ENCODE data around the gene C11orf58.

Gene C11orf58

DNA sequence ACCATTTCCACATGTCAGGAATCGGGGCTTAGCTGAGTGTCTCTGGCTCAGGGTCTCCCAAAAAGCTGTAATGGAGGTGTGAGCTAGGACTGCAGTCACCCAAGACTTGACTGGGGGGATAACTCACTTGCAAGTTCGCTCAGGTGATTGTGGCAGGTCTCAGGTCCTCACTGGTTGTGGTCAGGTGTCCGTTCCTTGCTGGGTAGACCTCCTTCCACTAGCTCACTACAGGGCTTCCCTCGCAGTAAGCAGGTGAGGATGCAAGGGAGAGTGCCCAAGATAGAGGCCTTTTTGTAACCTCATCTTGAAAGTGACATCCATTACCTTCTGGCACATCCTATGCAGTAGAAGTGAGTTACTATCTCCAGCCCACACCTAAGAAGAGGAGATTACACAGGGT is 29.5 kb downstream of the C11orf58 start:
- DNase-seq (ENCODE audit: low read depth) = no peak

DNA sequence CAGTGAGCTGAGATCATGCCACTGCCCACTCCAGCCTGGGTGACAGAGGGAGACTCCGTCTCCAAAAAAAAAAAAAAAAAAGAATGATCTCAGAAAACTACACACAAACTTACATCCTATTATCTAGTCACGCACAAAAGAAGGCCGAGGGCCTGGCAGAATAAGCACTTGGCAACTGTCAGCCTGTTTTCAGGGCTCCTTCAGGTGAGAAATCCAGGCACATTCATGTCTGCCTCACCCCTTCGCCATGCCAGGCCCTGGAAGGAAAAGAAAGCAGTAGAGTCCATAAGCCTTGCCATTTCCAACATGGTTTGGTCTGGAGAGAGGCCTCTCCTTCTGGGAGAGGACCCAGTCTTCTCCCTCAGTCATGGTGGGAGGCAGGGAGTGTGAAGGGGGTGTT is 30.9 kb downstream of the C11orf58 start:
- DNase-seq (ENCODE audit: low read depth) = no peak

DNA sequence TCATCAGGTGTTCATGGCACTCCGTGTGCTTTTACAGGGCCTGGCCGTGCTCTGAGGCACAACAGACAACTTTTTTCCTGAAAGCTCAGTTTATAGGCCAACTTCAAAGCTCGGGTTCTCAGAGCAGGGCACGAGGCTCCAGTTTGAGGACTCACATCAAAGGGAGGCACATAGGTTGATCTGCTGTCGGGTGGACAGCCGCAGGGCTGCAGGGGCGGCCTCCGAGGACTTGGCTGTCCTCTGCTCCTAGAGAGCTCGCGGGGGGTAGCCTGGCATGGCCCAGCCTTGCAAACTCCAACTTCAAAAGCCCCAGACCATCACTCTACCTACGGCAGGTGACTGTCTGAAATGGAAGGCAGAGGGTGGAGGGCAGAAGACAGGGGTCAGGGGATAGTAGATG is 31.6 kb downstream of the C11orf58 start:
- DNase-seq (ENCODE audit: low read depth) = no peak

DNA sequence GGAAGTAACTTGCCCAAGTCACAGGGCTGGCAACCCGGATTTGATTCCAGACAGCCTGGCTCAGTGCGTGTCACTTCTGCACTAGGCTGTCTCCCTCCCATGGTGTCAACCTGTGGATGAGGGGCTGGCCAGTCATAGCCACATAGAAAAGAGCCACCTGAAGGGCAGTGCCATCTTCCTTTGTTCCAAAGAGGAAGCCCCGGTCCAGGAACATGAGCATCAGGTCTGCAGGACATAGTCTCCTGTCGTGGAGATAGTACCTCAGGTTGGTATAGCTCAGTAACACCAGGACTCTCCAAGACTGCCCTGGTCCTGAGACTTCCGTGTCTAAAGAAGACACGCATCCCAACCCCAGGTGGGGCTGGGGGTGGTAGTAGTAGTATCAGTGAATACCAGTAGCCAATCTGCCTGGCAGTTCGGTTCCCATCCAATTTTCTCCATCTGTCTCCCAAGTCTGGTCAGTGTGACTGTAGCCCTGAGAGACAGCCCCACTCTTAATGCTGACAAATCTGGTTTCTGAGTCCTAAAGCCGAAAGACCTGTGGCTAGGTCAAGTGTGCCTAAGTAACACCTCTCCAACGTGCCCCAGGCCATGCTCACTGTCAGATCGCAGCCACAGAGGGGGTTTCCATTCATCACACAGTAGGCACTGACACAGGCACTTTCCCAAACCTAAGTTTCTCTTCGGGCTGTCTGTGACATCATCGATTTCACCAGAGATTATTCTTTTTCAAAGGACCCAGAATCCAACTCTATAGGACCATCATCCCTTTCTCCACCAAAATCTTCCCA is 33.1 kb downstream of the C11orf58 start:
- no peak for DNase-seq (ENCODE audit: low read depth)

DNA sequence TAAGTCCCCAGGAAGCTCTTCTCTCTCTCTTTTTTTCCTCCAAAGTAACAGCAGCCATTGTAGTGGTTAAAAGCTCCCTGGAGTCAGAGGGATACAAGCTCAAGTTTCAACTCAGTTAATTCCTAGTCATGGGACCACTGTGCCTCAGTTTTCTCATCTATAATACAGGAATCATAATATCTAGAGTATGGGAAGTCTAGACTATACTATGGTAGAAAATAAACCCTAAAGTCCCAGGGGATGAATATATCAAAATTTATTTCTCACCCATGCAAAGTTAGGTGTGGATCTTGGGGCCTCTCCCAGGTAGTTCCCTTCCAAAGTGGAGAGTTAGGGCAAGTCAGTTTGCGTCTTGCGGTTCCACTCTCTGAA is 33.7 kb downstream of the C11orf58 start:
- DNase-seq (ENCODE audit: low read depth) = no peak

DNA sequence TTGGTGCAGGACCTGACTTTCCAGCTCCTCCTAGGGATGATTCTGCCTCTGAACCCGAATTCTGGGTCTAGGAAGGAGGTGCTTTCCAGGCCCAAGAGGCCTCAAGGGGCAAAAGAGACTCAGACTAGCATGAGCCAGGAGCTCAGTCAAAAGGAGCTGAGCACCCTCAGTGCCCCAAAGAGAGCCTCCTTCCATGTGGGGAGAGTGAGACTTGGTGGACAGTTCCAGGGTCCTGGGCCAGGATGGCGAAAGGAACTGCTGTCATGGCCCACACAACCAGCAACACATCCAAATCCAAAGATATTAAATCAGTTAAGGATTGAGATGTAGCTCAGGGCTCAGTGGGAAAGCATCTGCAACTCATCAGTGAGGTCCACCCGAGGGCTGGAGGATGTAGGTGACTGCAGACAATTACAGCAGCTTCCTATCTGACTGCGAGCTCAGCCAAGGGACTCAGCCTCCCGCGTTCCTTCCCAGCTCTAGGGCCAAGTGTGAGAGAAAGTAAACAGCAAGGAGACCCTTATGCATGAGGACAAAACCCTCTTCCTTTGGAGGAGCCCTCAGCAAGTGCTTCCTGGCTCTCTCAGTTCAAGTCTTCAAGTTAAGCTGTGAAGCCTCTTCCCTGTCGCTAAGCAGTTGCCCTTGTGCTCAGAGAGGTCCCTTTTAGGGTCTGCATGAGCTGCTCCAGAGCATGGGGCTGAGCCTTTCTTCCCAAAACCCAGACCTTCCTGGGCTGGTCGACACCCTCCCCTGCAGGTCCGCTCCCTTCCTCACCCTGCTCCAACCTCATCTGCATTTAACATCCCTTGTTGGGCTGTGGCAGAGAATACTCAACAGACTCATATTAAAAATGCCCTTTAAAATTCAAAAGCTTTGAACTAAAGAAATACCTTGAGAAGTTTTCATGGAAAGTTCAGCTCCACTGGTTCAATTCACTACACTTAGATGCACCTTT is 35.8 kb downstream of the C11orf58 start:
- no peak for DNase-seq (ENCODE audit: low read depth)

DNA sequence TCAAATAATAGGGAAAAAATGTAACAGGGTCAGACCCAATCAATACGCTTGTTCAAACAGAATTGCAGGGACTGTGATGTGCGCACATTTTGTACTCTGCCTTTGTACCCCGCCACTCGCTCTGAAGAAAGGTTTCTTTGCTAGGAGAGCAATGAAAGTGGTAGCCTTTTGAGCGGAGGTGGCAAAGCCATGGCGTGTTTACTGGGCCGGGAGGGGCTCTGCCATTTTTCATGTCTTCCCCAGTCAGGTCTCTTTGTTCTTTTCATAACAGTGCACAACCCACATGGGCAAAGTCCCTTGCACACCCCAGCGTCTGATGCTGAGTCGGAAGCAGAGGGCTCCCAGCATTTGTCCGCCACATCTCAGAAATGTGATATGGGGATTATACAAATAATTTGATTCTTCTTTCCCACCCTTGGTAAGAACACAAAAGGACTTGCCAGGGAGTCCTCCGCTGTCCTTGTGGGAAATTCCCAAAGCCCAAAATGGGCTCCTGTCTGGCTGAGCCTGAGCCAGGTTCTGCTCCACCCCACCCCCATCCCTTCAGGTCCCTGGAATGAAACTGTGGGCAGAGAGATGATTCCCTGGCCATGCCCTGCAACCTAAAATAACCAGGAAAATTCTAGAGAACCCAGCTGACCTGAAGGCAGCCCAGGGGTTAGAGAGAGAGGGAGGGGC is 36.6 kb downstream of the C11orf58 start:
- no peak for DNase-seq (ENCODE audit: low read depth)

DNA sequence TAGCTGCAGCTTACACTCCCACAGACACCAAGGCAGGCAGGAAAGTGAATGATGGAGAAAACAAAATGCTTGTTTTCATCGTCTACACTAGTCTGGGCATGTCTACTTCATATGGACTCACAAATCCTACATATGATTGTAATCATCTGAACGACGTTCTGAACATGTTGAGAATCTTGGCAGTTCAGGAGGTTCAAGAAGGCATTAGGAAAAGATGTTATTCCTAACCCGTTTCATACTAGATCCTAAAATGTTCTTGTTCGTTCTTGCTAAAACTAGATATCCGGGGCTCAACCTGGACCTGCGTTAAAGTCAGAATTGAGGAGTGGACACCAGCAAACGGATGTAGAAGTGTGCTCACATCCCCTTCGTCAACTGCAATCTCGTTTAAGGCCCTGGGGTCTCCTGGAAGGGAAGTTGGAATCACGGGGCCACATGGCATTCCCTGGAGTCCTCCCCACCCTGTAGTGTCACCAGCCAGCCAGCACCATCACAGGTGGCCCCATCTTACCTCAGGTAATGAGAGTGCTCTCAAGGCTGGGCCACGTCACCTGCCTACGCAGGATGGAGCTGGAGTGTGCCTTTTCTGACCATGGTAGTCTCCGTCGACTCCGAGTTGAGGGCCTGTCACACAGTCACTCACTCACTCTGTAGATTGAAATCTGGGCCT is 37.3 kb downstream of the C11orf58 start:
- DNase-seq (ENCODE audit: low read depth) = no peak

DNA sequence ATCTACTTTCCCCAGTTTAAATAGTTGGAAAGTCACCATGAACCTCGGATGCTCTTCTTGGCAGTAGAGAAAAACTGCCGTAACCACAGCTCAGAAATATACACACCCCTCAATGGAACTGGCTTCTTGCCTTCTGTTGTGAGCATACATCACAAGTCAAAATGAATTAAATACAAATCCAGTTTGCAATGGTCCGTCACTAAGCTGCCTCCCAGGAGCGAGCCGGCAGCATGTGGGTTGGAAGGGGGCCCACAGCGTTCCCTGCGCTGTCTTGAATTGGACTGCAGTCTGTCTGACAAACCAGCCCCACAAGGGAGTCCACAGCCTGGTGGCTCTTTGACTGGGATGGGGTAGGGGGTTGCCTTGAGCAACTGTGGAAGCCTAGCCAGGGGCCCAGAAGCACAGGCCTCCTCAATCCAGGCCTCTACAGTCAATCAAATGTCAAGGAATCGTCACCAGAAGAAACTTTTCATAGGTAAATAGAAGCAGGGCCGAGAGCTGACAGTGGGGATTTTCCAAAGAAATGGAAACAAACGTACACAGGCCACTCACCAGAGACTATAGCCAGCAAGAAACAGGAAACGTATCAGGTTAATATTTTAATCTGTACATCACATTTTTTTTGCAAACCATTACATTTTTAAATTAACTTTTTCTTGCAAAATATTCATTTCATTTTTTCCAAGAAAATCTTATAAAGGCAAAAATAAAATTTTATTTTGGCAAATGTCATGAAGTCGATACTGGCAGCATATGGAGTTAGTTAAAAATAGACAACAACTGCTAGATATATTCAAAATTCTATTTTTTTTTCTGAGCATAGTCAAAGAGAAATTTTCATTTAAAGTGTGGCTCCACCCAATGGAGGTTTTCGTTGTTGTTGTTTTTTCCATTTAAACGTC is 38.5 kb downstream of the C11orf58 start:
- DNase-seq (ENCODE audit: low read depth) = peak; percentile 39

DNA sequence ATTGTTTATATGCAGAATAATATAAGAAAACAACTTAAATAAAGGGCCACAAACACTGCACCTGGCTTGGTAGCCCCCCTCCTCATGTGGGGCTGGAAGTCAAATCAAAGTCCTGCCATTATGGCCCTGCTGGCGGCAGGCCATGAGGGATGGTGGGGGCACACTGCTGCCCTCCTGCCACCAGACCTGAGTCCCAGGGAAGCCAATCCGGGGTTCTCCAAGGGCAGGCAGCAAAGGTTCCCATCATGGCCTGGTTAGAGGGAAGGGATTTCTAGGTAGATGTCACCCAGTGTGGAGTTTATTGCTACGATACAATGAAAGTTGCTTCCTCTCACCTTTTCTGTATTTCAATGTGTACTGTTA is 39.1 kb downstream of the C11orf58 start:
- no peak for DNase-seq (ENCODE audit: low read depth)

DNA sequence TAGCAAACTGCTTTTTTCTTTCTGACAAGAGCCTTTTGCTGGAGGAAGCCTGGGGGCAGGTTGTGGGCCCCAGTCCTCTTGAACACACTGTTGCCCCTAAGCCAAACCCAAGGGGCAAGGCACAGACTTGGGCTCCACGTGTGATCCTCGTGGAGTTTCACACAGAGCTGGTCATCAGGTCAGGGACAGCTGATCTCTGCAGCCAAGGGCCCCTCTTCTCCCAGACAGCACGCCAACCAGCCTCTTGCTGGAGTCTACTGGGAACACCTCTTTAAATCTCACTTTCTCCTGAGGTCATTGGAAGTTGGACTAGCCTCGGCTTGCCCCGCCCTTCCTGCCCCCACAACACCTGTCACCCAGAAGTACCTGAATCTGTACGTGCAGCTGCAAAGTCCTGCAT is 39.8 kb downstream of the C11orf58 start:
- DNase-seq (ENCODE audit: low read depth) = no peak

DNA sequence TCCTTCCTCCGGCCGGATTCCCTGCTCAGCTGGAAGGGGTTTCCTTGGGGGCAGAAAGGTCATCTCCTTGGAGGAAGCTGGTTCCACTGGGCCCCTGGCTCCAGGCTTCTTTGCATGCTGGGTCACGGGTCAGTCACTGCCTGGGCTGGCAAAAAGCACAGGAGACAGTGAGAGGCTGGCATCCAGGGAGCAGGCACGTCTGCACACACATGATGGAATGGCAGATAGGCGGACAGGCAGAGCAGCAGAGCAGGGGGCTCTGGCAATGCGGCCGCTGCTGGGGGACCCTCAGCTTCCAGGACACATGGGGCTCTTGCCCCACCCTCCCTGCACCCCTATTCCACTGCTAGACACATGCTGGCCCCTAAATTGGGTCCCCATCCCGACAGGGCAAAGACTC is 40.4 kb downstream of the C11orf58 start:
- DNase-seq (ENCODE audit: low read depth) = no peak

DNA sequence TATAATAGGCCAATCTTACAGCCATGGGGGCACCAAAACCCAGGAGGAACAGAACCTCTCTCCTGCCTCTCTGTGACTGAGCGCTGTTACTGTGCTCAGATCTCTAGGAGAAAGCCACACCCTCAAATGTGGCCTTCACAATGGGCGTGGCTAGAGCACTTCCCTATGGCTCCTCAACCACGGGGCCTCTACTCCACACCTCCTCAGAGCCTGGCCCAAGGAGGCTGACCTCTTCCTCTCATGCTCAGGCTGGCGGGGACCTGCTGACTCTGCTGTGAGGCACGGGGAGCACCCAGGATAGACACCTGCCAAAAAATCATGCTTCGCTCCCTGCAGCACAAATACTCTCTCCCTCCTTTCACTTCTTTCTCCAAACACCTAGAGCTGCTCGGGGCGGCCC is 41.0 kb downstream of the C11orf58 start:
- DNase-seq (ENCODE audit: low read depth) = no peak

DNA sequence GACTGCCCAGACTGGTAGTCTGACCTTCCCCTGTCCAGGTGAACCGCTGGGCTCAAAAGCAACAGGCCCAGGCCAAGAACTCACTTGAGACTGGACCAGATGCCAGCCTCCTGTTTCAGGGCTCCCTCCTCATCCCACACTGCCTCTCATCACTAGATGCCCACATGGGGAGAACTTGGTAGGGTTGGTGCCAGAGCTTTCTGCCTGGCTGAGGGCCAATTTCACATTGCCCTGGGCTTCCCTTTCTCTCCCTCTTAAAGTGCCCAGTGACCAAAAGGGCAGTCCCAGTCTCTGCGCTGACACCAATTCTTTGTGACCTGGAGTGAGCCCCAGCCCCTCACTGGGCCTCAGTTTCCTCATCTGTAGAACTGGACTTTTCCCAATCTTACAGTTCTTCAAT is 41.7 kb downstream of the C11orf58 start:
- DNase-seq (ENCODE audit: low read depth) = no peak

DNA sequence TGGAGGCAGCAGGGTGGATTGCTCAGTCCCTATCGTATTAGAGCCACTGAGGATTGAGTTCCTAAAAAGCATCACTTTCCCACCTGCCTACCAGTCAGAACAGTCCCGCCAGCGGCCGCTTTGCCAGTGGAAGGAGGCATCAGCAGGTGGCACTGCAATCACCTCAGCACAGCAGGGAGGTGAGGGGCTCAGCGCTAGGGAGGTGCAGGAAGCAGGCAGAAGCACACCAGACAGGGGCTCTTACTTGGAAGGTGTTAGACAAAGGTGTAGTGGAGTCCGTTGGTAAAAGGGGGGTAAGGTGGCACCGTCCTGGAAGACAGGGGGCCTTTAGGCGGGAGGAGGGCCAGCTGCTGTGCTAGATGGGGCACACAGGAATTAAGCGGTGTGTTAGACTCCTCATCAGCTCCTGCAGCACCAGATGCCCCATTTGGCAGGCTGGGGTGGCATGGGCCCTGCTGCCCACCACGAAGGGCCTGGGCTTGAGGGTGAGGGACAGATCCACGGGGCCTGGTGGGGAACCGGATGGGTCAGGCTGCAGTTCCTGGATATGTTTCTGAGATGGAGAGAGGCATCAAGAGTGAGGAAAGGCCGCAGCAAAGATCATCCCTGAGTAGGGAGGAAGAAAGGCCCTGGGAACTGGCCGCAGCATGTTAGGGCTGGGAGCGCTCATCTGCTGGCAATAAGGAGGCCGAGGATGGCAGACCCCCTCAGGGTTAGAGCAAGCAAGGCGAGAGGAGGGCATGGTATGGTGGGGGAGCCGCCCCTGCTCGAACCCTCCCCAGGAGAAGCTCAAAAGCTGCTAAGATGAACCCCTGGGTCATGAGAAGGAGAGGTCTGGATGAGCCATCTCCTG is 42.5 kb downstream of the C11orf58 start:
- DNase-seq (ENCODE audit: low read depth) = no peak

DNA sequence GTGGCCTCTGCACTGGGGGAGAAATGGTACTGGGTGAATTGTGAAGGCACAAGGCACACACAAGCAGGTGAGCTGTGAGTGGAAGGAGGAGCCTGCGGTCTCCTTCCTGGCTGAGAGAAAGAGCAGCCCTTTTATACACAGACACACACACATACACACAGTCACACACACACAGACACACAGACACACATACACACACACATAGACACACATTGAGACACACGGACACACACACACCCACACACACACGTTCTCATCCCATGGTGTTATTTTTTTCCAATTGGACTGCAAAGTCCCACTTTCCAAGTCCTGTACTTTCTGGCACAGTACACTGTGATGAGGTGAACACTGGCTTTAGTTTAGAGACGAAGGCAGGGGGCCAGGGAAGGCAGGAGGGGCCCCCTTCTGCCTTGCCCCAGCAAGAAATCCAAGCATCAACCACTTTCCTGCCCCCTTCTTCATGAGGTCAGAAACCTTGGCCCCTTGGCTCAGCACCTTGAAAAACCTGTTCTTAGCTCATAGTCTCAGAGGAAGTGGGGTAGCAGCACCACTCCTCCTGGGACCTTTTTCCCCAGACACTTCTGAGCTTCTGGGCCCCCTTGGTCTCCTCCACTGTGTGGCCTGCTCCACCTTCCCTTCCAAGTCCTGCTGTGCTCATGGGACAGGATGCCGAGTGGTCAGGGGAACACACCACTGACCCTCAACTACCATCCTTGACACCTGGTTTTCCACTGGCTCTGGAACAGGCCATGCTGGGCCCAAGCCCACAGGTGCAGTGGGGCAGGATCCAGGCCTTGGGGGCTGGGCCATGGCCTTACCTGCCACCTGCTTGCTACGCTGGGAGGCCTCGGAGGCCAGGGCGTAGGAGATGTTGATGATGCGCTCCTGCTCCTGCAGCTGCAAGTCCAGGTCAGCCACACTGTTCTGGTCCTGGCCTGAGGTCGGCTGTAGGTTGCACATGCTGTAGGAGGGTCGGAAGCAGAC is 43.8 kb downstream of the C11orf58 start:
- no peak for DNase-seq (ENCODE audit: low read depth)

DNA sequence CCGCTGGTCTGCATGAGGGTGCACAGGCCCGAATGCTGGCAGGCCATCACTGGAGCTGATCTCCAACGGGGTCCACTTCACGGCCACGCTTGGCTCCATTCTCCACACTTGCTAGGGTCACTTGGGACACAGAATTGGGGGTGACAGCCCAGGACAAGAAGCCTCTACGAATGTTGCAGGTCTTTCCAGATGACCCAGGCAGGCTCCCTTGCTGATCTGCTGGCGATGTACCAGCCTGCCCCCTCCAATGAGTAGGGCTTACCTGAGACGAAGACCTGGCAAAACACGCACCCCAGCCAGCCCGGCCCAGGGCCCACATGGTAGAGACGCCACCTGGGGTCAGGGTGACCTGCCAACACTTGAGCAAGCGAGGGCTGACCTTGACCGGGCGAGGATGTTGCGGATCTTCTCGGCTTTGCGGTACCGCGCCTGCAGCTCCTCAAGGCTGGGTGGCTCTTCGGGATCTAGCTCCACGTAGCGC is 44.9 kb downstream of the C11orf58 start:
- DNase-seq (ENCODE audit: low read depth) = no peak

DNA sequence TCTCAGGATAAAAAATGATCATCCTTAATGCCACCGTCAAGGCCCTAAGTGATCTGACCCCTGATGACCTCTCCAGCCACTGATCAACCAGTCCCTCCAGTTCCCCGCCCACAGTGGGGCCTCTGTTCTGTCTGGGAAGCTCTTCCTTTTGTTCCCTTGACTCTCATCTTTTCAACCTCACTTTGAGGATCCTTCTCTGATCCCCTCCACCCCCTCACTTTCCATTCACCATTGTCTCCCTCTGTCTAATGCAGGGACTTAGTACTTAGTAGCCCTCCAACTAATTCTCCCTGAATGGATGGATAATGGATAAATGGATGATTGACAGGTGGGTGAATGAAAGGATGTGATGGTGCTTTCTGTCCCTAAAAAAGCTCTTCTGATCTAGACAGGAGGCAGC is 45.6 kb downstream of the C11orf58 start:
- no peak for DNase-seq (ENCODE audit: low read depth)

DNA sequence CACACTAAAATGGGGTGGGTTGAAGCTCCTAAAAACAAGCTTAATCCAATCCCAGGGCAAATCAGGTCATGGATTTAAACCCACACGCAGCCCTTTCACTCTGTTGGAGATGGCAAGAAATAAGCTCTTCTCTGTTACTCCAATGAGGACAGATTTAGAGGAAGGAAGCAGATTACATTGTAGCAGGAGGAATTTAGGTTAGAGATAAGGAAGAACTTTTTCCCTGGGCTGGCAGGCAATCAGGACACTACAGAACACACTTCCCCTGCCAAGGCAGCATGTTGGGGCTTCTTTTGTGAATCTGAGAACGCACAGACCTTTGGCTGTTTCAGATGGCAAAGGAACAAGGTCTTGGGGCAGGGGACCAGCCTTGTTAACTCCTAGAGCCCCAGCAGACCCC is 46.2 kb downstream of the C11orf58 start:
- DNase-seq (ENCODE audit: low read depth) = no peak
